Measurements from ENCODE around the gene CCDC88B.

DNA sequence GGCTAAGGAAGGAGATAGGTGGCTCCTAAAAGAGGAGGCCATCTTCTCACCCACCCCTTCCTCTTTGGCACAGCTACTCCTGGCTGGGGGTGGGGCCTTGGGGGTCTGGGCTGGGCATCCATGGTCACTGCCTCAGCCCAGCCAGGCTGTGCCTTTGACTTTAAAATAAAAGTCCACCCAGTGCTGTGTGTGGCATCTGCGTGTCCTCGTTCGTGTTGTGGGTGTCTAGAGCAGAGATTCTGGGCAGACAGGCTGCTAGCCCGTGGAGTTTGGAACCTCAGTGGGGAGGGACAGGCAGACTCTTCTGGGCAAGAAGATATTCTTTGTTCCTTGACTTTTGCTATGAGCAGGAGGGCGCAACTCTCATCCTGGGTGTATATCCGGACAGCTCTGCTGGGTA, 32.0 kb downstream of the CCDC88B start:
- TF ChIP-seq, protein P1, sequence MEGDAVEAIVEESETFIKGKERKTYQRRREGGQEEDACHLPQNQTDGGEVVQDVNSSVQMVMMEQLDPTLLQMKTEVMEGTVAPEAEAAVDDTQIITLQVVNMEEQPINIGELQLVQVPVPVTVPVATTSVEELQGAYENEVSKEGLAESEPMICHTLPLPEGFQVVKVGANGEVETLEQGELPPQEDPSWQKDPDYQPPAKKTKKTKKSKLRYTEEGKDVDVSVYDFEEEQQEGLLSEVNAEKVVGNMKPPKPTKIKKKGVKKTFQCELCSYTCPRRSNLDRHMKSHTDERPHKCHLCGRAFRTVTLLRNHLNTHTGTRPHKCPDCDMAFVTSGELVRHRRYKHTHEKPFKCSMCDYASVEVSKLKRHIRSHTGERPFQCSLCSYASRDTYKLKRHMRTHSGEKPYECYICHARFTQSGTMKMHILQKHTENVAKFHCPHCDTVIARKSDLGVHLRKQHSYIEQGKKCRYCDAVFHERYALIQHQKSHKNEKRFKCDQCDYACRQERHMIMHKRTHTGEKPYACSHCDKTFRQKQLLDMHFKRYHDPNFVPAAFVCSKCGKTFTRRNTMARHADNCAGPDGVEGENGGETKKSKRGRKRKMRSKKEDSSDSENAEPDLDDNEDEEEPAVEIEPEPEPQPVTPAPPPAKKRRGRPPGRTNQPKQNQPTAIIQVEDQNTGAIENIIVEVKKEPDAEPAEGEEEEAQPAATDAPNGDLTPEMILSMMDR (IDR thresholded peaks at IDR 0.05): no peak
- TF ChIP-seq POLR2A (IDR thresholded peaks at IDR 0.05) (no peak), POLR2AphosphoS5 (IDR thresholded peaks at IDR 0.05; ENCODE audit: insufficient read depth in 1 of 2, low read depth in 1 of 2) (no peak)
